HEK293 (cell line): ENCODE data around the gene SGMS1.

Experiments
- CTCF ChIA-PET: fragments of 350-600 bp; formaldehyde crosslinking; extraction: SDS; loops from one replicate; lab custom pipeline; 2021; ENCODE audit warnings: antibody characterized with exemption; lab: Yijun Ruan, JAX
- POLR2A ChIA-PET: fragments of 300-600 bp; formaldehyde crosslinking; extraction: SDS; loops from one replicate; lab custom pipeline; 2020; ENCODE audit warnings: antibody characterized with exemption, inconsistent platforms; lab: Yijun Ruan, JAX
- H3K27ac ChIP-seq: fragments of 200-500 bp; sonication (Bioruptor generic); 2 replicates; pipeline ENCODE4 v1.5.1; 2014; ENCODE audit warnings: low read depth, low read length, control low read depth, inconsistent platforms; ENCODE audit errors: extremely low read depth
- H3K36me3 ChIP-seq, 2 experiments: fragments of 200-500 bp in 1 of 2; sonication (Bioruptor generic) in 1 of 2; 1 replicate in 1 of 2; 2 replicates in 1 of 2; pipeline ENCODE4 v1.5.1; 2014 to 2017; ENCODE audit warnings: inconsistent platforms in 2 of 2, low read length in 2 of 2; ENCODE audit not compliant: control insufficient read depth in 2 of 2, insufficient read depth in 1 of 2
- H3K4me1 ChIP-seq: fragments of 200-500 bp; sonication (Bioruptor generic); 2 replicates; pipeline ENCODE4 v1.5.1; 2014; ENCODE audit warnings: mild to moderate bottlenecking, low read length, inconsistent platforms; ENCODE audit not compliant: control insufficient read depth, insufficient read depth
- H3K4me3 ChIP-seq: 2 replicates; pipeline ENCODE4 v1.5.1; 2011; ENCODE audit warnings: low read depth, mild to moderate bottlenecking, control low read depth, low read length, moderate library complexity
- H3K9me3 ChIP-seq: fragments of 200-500 bp; sonication (Bioruptor generic); 2 replicates; pipeline ENCODE4 v1.5.1; 2014; ENCODE audit warnings: low read depth, low read length, inconsistent platforms; ENCODE audit not compliant: control insufficient read depth, insufficient read depth
- BCL11B ChIP-seq: fragments of 450-650 bp; formaldehyde crosslinking; IDR thresholded peaks from 2 replicates; pipeline ENCODE4 v1.5.1; 2016; ENCODE audit warnings: low read depth, missing biosample characterization, missing genetic modification characterization
- GFI1B ChIP-seq: fragments of 450-650 bp; formaldehyde crosslinking; IDR thresholded peaks from 2 replicates; pipeline ENCODE4 v1.5.1; 2016; ENCODE audit warnings: missing biosample characterization, missing genetic modification characterization
- GLIS1 ChIP-seq: fragments of 450-650 bp; formaldehyde crosslinking; IDR thresholded peaks from 2 replicates; pipeline ENCODE4 v1.5.1; 2016; ENCODE audit warnings: missing biosample characterization, missing genetic modification characterization
- KLF16 ChIP-seq: fragments of 450-650 bp; formaldehyde crosslinking; IDR thresholded peaks from 2 replicates; pipeline ENCODE4 v1.5.1; 2017; ENCODE audit warnings: missing biosample characterization, missing genetic modification characterization
- OSR2 ChIP-seq: fragments of 450-650 bp; formaldehyde crosslinking; IDR thresholded peaks from 2 replicates; pipeline ENCODE4 v1.5.1; 2016; ENCODE audit warnings: missing biosample characterization, missing genetic modification characterization
- PRDM6 ChIP-seq: fragments of 450-650 bp; formaldehyde crosslinking; IDR thresholded peaks from 2 replicates; pipeline ENCODE4 v1.5.1; 2017; ENCODE audit warnings: missing biosample characterization, missing genetic modification characterization
- YY2 ChIP-seq: fragments of 450-650 bp; formaldehyde crosslinking; IDR thresholded peaks from 2 replicates; pipeline ENCODE4 v1.5.1; 2016; ENCODE audit warnings: missing biosample characterization, missing genetic modification characterization
- ZFP37 ChIP-seq: fragments of 450-650 bp; formaldehyde crosslinking; IDR thresholded peaks from 2 replicates; pipeline ENCODE4 v1.5.1; 2016; ENCODE audit warnings: missing biosample characterization, missing genetic modification characterization
- ZNF133 ChIP-seq: fragments of 450-650 bp; formaldehyde crosslinking; IDR thresholded peaks from 2 replicates; pipeline ENCODE4 v1.5.1; 2016; ENCODE audit warnings: missing biosample characterization, missing genetic modification characterization
- ZNF138 ChIP-seq: fragments of 450-650 bp; formaldehyde crosslinking; IDR thresholded peaks from 2 replicates; pipeline ENCODE4 v1.5.1; 2016; ENCODE audit warnings: missing biosample characterization, missing genetic modification characterization, borderline replicate concordance
- ZNF140 ChIP-seq: fragments of 450-650 bp; formaldehyde crosslinking; IDR thresholded peaks from 2 replicates; pipeline ENCODE4 v1.5.1; 2016; ENCODE audit warnings: missing biosample characterization, missing genetic modification characterization
- ZNF175 ChIP-seq: fragments of 450-650 bp; formaldehyde crosslinking; IDR thresholded peaks from 2 replicates; pipeline ENCODE4 v1.5.1; 2016; ENCODE audit warnings: missing biosample characterization, missing genetic modification characterization
- ZNF18 ChIP-seq: fragments of 450-650 bp; formaldehyde crosslinking; IDR thresholded peaks from 2 replicates; pipeline ENCODE4 v1.5.1; 2016; ENCODE audit warnings: missing biosample characterization, missing genetic modification characterization
- ZNF211 ChIP-seq: fragments of 450-650 bp; formaldehyde crosslinking; IDR thresholded peaks from 2 replicates; pipeline ENCODE4 v1.5.1; 2016; ENCODE audit warnings: low read depth, missing biosample characterization, missing genetic modification characterization
- ZNF366 ChIP-seq: fragments of 450-650 bp; formaldehyde crosslinking; conservative IDR thresholded peaks from 2 replicates; pipeline ENCODE4 v1.5.1; 2016; ENCODE audit warnings: missing biosample characterization, missing genetic modification characterization
- ZNF37A ChIP-seq: fragments of 450-650 bp; IDR thresholded peaks from 2 replicates; pipeline ENCODE4 v1.5.1; 2018; ENCODE audit warnings: missing biosample characterization, missing genetic modification characterization
- ZNF449 ChIP-seq: fragments of 450-650 bp; formaldehyde crosslinking; IDR thresholded peaks from 2 replicates; pipeline ENCODE4 v1.5.1; 2017; ENCODE audit warnings: missing biosample characterization, mild to moderate bottlenecking, missing genetic modification characterization, moderate library complexity
- ZNF544 ChIP-seq: fragments of 450-650 bp; formaldehyde crosslinking; IDR thresholded peaks from 2 replicates; pipeline ENCODE4 v1.5.0; 2017; ENCODE audit warnings: missing biosample characterization, missing genetic modification characterization
- ZNF558 ChIP-seq: fragments of 450-650 bp; formaldehyde crosslinking; IDR thresholded peaks from 2 replicates; pipeline ENCODE4 v1.5.1; 2016; ENCODE audit warnings: missing biosample characterization, missing genetic modification characterization
- ZNF621 ChIP-seq: fragments of 450-650 bp; formaldehyde crosslinking; IDR thresholded peaks from 2 replicates; pipeline ENCODE4 v1.5.1; 2017; ENCODE audit warnings: missing biosample characterization, missing genetic modification characterization
- ZNF837 ChIP-seq: fragments of 450-650 bp; formaldehyde crosslinking; IDR thresholded peaks from 2 replicates; pipeline ENCODE4 v1.5.1; 2016; ENCODE audit warnings: missing biosample characterization, missing genetic modification characterization
- ZSCAN16 ChIP-seq: fragments of 450-650 bp; formaldehyde crosslinking; IDR thresholded peaks from 2 replicates; pipeline ENCODE4 v1.5.1; 2016; ENCODE audit warnings: missing biosample characterization, missing genetic modification characterization
- ZSCAN18 ChIP-seq: fragments of 450-650 bp; formaldehyde crosslinking; IDR thresholded peaks from 2 replicates; pipeline ENCODE4 v1.5.1; 2016; ENCODE audit warnings: missing biosample characterization, missing genetic modification characterization

SGMS1 gene

GRCh38 chr10:50318129-50318528 lies 305.6 kb downstream of the SGMS1 start (continued):
- TF ChIP-seq ZSCAN18, result no peak
- no peak for TF ChIP-seq ZNF544 (tag by site-specific recombination)
- TF ChIP-seq ZSCAN16 (tag by site-specific recombination), result no peak
- no peak for TF ChIP-seq ZNF366
- TF ChIP-seq PRDM6 (tag by site-specific recombination), result no peak
- no peak for TF ChIP-seq ZNF18 (tag by site-specific recombination)
- no peak for TF ChIP-seq OSR2 (tag by site-specific recombination)
- no peak for TF ChIP-seq ZNF211 (tag by site-specific recombination)
- no peak for TF ChIP-seq ZNF37A (tag by site-specific recombination)
- TF ChIP-seq, all 188 proteins: peak for 0

- no peaks in the 10 kb centered on the region for H3K36me3 ChIP-seq
- H3K4me1 ChIP-seq, result no peaks in the 10 kb centered on the region
- ChIA-PET POLR2A (no interaction called here), CTCF (interaction anchor here (0.6 kb wide), 1 partner anchor 41 kb away, joined by 3 read pairs; no protein-coding TSS in a partner anchor)
- no peak overlapping the region for H3K4me3 ChIP-seq
- no peaks in the 10 kb centered on the region for H3K9me3 ChIP-seq
- TF ChIP-seq YY2 (tag by site-specific recombination) (no peak), ZNF175 (tag by site-specific recombination) (no peak), ZNF133 (tag by site-specific recombination) (no peak), GLIS1 (no peak), ZNF138 (tag by site-specific recombination) (no peak)
- TF ChIP-seq, all 188 proteins: peak for 0
- no peak overlapping the region for H3K27ac ChIP-seq
Measured at GRCh38 chr10:50316695-50317648, 306.8 kb downstream of the SGMS1 start.

- H3K9me3 ChIP-seq, result no peaks in the 10 kb centered on the region
- H3K4me3 ChIP-seq, result no peak overlapping the region
- POLR2A ChIA-PET, result no interaction called here
- H3K27ac ChIP-seq, result no peak overlapping the region
- H3K36me3 ChIP-seq, result peaks cover 0 to under 1% of the 10 kb centered on the region in 2 experiments; a peak in 1 of 3 replicates
- H3K4me1 ChIP-seq, result no peaks in the 10 kb centered on the region
- CTCF ChIA-PET, result no interaction called here
- no peak for TF ChIP-seq ZFP37 (tag by site-specific recombination)
- TF ChIP-seq BCL11B (tag by site-specific recombination), result no peak
- TF ChIP-seq GFI1B (tag by site-specific recombination), result no peak
- TF ChIP-seq ZNF140 (tag by site-specific recombination), result no peak
- TF ChIP-seq KLF16 (tag by site-specific recombination), result no peak
- TF ChIP-seq ZNF558 (tag by site-specific recombination), result no peak
- TF ChIP-seq ZNF621 (tag by site-specific recombination), result no peak
- TF ChIP-seq ZNF837 (tag by site-specific recombination), result no peak
- no peak for TF ChIP-seq ZNF449 (tag by site-specific recombination)
- TF ChIP-seq, all 188 proteins: peak for 0
Measured at GRCh38 chr10:50316174-50316573, 307.6 kb downstream of the SGMS1 start.
